HL-60 (cell line): ENCODE results near the gene WNT4.

ENCODE experiments used
- POLR2AphosphoS5 ChIP-seq: IDR thresholded peaks from 2 replicates; pipeline ENCODE4 v1.6.1; 2012; ENCODE audit warnings: low read depth
- SPI1 ChIP-seq: IDR thresholded peaks from 2 replicates; pipeline ENCODE4 v1.6.1; 2012; ENCODE audit warnings: low read depth, mild to moderate bottlenecking, borderline replicate concordance
- TF ChIP-seq, protein P1 (sequence below): IDR thresholded peaks from 2 replicates; pipeline ENCODE4 v1.6.1; 2012; ENCODE audit warnings: low read depth; ENCODE audit not compliant: insufficient replicate concordance
- TF ChIP-seq, protein P2 (sequence below): IDR thresholded peaks from one replicate; pipeline ENCODE4 v1.5.1; 2011; ENCODE audit warnings: low read length, control low read depth, inconsistent platforms; ENCODE audit not compliant: insufficient read depth

DNA sequence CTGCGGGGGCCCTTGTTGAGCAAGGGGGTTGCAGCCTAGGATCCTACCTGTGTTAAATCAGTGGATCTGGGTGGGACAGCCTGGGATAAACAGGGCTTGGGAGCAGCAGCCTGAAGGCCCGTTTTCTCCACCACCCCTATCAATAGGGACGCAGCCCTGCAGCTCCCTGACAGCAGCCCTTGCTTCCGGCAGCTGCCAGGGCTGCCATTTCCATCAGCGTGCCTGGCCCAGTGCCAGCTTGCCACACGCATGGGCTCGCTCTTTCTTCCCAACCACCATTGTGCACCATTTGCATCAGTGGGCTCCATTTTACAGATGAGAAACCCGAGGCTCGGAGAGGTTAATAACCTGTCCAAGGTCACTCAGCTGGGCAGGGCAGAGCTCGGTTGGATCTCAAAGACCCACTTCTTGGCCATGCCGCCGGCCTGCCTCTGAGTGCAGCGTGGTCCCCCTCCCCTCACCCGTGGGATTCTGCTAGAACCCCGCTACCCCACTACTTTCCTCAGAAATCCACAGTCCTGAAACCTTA is 3.8 kb downstream of the WNT4 start:
- TF ChIP-seq, protein P1, sequence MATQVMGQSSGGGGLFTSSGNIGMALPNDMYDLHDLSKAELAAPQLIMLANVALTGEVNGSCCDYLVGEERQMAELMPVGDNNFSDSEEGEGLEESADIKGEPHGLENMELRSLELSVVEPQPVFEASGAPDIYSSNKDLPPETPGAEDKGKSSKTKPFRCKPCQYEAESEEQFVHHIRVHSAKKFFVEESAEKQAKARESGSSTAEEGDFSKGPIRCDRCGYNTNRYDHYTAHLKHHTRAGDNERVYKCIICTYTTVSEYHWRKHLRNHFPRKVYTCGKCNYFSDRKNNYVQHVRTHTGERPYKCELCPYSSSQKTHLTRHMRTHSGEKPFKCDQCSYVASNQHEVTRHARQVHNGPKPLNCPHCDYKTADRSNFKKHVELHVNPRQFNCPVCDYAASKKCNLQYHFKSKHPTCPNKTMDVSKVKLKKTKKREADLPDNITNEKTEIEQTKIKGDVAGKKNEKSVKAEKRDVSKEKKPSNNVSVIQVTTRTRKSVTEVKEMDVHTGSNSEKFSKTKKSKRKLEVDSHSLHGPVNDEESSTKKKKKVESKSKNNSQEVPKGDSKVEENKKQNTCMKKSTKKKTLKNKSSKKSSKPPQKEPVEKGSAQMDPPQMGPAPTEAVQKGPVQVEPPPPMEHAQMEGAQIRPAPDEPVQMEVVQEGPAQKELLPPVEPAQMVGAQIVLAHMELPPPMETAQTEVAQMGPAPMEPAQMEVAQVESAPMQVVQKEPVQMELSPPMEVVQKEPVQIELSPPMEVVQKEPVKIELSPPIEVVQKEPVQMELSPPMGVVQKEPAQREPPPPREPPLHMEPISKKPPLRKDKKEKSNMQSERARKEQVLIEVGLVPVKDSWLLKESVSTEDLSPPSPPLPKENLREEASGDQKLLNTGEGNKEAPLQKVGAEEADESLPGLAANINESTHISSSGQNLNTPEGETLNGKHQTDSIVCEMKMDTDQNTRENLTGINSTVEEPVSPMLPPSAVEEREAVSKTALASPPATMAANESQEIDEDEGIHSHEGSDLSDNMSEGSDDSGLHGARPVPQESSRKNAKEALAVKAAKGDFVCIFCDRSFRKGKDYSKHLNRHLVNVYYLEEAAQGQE: no peak
- no peak for TF ChIP-seq SPI1
- TF ChIP-seq, protein P2, sequence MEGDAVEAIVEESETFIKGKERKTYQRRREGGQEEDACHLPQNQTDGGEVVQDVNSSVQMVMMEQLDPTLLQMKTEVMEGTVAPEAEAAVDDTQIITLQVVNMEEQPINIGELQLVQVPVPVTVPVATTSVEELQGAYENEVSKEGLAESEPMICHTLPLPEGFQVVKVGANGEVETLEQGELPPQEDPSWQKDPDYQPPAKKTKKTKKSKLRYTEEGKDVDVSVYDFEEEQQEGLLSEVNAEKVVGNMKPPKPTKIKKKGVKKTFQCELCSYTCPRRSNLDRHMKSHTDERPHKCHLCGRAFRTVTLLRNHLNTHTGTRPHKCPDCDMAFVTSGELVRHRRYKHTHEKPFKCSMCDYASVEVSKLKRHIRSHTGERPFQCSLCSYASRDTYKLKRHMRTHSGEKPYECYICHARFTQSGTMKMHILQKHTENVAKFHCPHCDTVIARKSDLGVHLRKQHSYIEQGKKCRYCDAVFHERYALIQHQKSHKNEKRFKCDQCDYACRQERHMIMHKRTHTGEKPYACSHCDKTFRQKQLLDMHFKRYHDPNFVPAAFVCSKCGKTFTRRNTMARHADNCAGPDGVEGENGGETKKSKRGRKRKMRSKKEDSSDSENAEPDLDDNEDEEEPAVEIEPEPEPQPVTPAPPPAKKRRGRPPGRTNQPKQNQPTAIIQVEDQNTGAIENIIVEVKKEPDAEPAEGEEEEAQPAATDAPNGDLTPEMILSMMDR: no peak
- TF ChIP-seq POLR2AphosphoS5: no peak
